Activated gamma-delta T cell (primary cell): Measurements from ENCODE around the gene SH3GLB1.
A peak's percentile ranks its signal among the peaks of the same experiment; 100 is the strongest.
"Not testable (repeated sequence)": the region's sequence is repeated elsewhere in the genome, so short reads cannot be mapped to it uniquely, and the experiment has no call there.

ENCODE experiments used
- DNase-seq: peaks from one replicate; lab custom pipeline; 2025; lab: John Stamatoyannopoulos, UW
- total RNA-seq, 2 donors: gene quantifications; one replicate each; lab custom pipeline; 2026; lab: John Stamatoyannopoulos, UW

SH3GLB1 gene
- 151 to 183 reads per million in 2 donors for total RNA-seq

- DNase-seq: peak; percentile 86
These were observed at the start of gene SH3GLB1 for GRCh38 chr1:86704458-86704971. Gene SH3GLB1, plus strand, starts transcription at chr1:86704576. Its CDS starts 324 bp downstream, at chr1:86704900.

- DNase-seq: not testable (repeated sequence)
These were observed 46.0 kb upstream of the SH3GLB1 start for GRCh38 chr1:86658381-86658780.

GRCh38 chr1:86666368-86666767 lies 38.0 kb upstream of the SH3GLB1 start:
- DNase-seq: no peak

GRCh38 chr1:86687595-86687994 lies 16.8 kb upstream of the SH3GLB1 start:
- DNase-seq: no peak

- no peak for DNase-seq
These were observed 11.7 kb upstream of the SH3GLB1 start for GRCh38 chr1:86692641-86693040.

- DNase-seq: no peak
These were observed 9.0 kb upstream of the SH3GLB1 start for GRCh38 chr1:86695400-86695799.

GRCh38 chr1:86696522-86696921 lies 7.9 kb upstream of the SH3GLB1 start:
- no peak for DNase-seq

- DNase-seq: no peak
These were observed 5.2 kb upstream of the SH3GLB1 start for GRCh38 chr1:86699186-86699585.

- DNase-seq: no peak
These were observed 2.6 kb upstream of the SH3GLB1 start for GRCh38 chr1:86701731-86702130.

- not testable (repeated sequence) for DNase-seq
These were observed 1.4 kb upstream of the SH3GLB1 start for GRCh38 chr1:86702954-86703494.

GRCh38 chr1:86703696-86704457 lies 499 bp upstream of the SH3GLB1 start:
- no peak for DNase-seq

GRCh38 chr1:86704972-86705664 lies 742 bp downstream of the SH3GLB1 start:
- DNase-seq: peak; percentile 43

- no peak for DNase-seq
These were observed 1.2 kb downstream of the SH3GLB1 start for GRCh38 chr1:86705665-86705985.

- DNase-seq: no peak
These were observed 1.8 kb downstream of the SH3GLB1 start for GRCh38 chr1:86706018-86706635.

GRCh38 chr1:86708920-86709319 lies 4.5 kb downstream of the SH3GLB1 start:
- DNase-seq: no peak

- DNase-seq: no peak
These were observed 7.9 kb downstream of the SH3GLB1 start for GRCh38 chr1:86712088-86712860.

GRCh38 chr1:86713477-86713876 lies 9.1 kb downstream of the SH3GLB1 start:
- DNase-seq: no peak

- DNase-seq: no peak
These were observed 9.8 kb downstream of the SH3GLB1 start for GRCh38 chr1:86714159-86714558.

- DNase-seq: no peak
These were observed 10.3 kb downstream of the SH3GLB1 start for GRCh38 chr1:86714561-86715244.

GRCh38 chr1:86718786-86719185 lies 14.4 kb downstream of the SH3GLB1 start:
- DNase-seq: no peak

- no peak for DNase-seq
These were observed 27.0 kb downstream of the SH3GLB1 start for GRCh38 chr1:86731416-86731815.
